GM08714 (cell line): ENCODE results near the gene LGALSL.

ENCODE experiments used
- H3K4me3 ChIP-seq: fragments of 200-500 bp; sonication (Bioruptor generic); 2 replicates; pipeline ENCODE4 v1.5.1; 2014; ENCODE audit warnings: mild to moderate bottlenecking, low read length, inconsistent platforms
- ZNF274 ChIP-seq: IDR thresholded peaks from 2 replicates; pipeline ENCODE4 v1.6.1; 2012; ENCODE audit warnings: mild to moderate bottlenecking, low read depth, low read length

Gene LGALSL

DNA sequence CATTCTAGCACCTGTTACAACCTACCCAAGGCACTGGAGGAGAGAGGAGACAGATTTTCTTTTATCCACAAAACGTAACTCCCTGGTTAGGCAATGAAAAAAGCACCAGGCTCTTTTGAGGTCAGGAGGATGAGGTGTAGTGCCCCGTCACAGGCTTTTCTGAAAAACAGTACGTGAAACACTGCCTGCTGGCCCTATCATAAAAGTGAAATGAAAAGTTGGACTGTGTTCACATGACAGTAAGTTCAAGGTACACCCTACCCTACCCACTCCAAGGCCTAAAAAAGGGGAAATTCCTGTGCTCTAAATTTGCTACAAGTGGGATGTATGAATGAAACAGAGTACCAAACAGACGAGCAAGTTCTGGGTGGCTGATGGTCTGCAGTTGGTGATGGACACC lies 17.6 kb downstream of the LGALSL start:
- no peak overlapping the region for H3K4me3 ChIP-seq
- no peak for TF ChIP-seq ZNF274

DNA sequence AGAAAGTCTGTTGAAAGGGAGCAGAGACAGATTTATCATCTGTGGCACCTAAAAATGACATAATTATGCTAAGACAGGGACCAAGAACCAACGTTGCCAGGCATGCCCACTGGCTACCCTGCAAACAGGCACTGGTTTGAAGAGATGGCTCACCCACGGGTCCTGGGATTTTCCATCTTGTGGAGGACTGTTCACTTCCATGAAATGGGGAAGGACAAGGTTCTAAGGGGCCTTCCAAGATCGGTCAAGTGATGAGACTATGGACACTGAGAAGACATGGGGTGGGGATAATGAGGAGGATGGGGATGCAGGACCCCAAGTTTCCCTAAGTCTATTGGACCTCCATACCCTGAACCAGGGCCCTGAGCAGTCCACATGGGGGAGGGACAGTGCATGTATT lies 18.9 kb downstream of the LGALSL start:
- no peak overlapping the region for H3K4me3 ChIP-seq
- no peak for TF ChIP-seq ZNF274

DNA sequence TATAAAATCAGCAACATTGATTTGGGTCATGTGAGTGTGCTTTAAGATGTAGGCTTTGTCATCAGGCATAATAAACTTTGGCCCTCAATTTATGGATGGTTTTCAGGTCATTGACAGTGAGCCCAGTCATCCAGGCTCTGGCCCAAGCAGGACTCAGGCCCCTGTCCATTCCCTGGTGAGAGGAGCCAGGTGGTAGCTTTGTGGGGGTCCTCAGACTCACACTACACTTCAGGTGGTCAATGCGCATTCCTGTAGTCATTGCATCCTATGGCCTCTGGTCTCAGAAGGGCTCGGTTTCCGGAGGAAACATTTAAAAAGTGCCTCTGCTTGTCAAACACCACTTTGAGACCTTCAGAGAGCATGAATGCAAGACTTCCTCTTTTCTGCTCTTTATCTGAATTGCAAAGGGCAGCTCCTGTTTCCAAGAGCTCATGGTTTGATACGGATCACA lies 20.2 kb downstream of the LGALSL start:
- TF ChIP-seq ZNF274 = no peak
- H3K4me3 ChIP-seq = no peak overlapping the region

DNA sequence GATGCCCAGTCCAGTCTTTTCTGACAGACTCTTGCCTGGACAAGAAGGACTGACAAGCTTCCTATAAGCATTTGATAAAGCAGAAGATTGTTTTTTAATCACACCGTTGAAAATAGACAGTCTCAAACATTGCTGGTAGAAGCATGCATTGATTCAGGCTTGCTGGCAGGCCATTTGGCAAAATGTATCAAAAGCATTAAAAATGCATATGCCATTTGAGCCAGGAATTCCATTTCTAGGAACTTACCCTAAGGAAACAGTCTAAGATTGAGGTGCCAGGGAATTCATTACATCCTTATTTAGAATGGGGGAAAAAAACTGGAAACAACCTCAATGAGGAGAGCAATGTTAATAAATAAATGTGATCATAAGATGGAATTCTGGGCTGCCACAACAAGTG lies 20.7 kb downstream of the LGALSL start:
- TF ChIP-seq ZNF274 = no peak
- no peak overlapping the region for H3K4me3 ChIP-seq

DNA sequence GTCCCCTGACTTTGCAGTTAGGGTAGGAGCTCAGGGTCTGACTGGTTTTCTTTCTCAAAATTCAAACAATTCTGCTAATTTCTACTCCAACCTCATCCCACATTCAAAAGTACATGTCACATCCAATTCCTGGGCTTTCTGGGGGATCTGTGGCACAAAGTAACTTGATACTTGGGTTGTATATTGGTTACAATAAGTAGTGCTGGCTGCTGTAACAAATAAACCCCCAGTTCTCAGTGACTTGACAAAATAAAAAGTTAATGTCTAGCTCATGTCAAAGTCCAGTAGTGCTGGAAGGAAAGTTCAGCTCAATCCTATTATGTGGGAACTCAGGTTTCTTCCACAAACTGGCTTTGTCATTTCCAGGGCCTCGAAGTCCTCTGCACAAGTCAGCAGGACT lies 23.1 kb downstream of the LGALSL start:
- TF ChIP-seq ZNF274 = no peak
- no peak overlapping the region for H3K4me3 ChIP-seq

DNA sequence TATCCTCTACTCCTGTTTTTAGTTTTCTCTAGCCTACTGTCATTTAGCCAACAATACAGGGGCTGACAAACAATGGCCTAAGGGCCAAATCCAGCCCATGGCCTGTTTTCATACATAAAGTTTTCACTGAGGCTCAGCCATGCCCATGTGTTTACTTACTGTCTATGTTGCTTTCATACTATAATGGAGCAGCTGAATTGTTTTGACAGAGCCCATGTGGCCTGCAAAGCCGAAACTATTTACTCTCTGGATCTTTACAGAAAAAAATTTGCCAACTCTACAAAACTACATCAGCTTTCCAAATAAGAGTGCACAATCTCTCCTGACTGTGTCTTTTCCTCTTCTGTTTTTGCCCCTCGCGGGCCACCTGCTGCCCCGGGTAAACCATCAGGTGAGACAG lies 24.0 kb downstream of the LGALSL start:
- TF ChIP-seq ZNF274 = no peak

DNA sequence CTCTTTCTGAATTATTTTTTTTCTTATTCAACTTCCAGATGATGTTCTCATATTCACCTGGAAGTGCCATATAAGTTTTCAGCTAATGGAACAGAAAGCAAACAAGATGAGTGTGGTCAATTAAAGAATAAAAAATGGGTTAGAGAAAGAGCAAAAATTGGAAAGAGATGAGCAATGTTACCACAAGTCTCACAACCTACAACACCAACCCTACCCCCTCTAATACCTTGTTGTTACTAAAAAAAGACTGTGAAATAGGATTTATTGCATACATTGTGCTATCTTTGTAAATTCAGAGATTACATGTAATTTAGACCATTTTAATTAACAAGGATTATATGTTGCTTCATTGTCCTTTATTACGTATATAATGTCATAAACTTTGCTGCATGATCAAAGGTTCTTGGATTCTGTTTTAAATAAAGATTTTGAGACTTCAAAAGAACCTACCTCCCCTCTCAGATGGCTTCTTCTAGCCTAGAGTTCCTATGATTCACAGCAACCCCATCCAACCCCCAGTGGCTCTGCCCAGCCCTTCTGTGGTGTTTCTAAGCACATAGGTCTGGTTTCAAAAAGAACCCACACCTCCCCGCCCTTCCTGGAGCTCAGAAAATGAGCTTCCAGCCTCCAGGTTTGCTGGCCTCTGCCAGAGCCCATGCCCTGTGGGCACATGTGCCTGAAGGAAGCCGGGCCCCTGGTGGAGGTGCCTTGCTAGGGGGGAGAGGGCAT lies 24.7 kb downstream of the LGALSL start:
- TF ChIP-seq ZNF274 = no peak
- no peak overlapping the region for H3K4me3 ChIP-seq

More for the DNA sequence above, 24.0 kb downstream of the LGALSL start:
- no peak overlapping the region for H3K4me3 ChIP-seq

DNA sequence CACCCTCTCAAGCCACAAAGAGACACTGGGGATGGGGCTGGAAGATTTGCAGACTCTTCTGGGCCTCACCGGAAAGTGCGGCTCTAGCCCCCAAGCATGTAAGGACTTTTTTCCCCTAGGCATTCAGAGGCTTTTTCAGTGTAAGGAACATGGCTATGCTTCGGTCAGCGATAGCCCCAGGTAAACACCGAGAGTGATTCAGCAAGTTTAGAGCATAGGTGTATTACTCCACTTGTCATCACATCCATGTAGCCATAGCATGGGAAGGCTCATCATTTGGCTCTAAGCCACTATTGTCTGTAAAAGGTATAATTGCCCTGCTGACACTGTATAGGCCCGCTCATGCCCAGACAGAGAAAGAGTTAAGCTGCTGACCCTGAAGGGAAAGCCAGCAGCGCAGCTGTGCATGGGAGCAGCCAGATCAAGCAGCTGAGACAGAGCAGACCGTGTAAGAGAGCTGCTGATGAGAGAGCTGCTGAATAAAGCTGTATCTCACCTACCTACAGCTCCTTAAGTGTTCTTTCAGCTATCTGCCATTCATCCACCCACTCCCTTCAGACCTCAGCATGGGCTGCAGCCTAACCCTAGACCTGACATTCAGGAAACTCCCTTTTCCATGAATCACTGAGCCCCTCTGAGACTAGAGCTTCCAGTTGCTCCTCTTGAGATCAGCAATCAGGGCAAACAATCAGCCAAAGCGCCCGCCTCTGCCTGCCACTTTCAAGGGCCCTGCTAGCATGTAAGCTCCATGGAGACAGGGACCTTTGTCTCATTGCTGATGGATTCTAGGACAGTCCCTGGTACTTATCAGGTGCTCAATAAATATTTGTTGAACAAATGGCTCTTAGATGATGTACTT lies 25.5 kb downstream of the LGALSL start:
- no peak overlapping the region for H3K4me3 ChIP-seq
- TF ChIP-seq ZNF274 = no peak

DNA sequence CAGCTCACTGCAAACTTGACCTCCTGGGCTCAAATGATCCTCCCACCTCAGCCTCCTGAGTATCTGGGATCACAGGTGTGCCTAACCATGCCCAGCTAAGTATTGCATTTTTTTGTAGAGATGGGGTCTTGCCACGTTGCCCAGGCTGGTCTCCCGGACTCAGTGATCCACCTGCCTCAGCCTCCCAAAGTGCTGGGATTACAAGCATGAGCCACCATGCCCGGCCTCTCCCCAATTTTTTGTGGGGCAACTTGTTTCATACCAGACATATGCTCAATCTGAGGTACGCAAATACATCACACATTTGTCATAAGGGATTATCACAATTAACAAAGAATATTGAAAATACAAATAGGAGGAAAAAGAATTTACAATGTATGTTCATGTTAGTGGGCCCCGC lies 27.7 kb downstream of the LGALSL start:
- no peak for TF ChIP-seq ZNF274
- no peak overlapping the region for H3K4me3 ChIP-seq

DNA sequence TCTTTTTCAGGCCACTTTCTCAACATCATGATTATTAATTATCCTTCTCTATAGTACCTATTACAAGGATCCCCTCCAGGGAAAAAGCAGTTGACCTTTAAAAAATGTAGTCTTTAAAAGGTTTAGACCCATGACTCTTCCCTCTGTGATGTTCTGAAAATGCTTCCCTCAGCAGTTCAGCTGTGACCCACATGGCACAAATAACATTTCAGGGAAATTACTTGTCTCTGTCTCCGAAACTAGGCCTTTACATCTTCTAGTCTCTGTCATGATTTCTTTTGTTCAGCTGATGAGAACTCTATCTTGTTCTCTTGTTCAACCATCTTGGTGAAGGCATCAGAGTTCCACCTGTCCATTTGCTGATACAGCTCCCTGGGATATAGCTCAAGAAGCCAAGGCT lies 28.3 kb downstream of the LGALSL start:
- no peak overlapping the region for H3K4me3 ChIP-seq
- TF ChIP-seq ZNF274 = no peak

DNA sequence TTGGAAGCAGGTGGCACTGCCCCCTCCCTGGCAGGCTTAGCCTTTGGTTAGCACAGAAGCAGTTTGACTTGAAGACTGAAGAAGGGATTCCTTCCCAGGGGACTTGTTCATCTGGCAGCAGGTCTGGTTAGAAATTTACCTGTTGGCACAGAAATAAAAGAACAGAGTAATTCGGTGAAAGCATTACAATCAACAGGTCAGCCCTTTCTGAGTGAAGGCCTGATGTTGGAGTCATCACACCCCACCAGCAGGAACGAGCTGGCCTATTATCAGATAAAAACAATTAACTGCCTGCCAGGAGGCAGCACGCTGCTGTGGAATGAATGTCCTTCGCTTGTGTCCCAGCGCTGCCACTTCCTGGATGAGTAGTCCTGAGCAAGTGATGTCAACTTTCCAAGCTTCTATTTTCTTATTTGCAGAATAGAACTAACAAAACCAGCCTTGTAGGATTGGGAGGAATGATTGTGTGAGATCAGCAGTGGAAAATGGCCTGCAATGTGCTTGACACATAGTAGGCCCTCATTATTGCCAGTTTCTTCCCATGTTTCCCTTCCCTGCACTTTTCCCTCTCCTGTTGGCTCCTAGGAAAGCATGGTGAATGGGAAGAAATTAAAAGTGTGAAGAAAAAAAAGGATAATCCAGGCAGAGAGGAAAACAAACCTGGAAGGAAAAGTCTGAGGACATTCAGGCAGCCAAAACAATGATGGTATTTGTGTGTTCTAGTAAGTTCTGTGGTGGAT lies 29.0 kb downstream of the LGALSL start:
- TF ChIP-seq ZNF274 = no peak
- no peak overlapping the region for H3K4me3 ChIP-seq

DNA sequence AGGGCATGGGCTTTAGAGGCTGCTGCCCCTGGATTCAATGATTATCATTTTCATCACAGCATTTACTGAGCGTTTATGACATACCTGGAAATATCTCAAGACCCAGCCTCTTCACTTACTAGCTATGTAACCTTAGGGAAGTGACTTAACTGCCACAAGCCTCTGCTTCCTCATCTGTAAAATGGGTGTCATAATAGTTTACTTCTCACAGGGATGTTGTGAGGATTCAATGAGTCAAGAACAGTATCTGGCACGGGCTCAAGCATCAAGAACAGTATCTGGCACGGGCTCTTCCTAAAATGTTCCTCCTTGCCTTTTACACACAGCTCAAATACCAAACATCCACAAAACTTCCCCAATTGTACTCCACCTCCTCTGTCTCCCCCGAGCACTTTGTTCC lies 31.4 kb downstream of the LGALSL start:
- no peak for TF ChIP-seq ZNF274
- no peak overlapping the region for H3K4me3 ChIP-seq

DNA sequence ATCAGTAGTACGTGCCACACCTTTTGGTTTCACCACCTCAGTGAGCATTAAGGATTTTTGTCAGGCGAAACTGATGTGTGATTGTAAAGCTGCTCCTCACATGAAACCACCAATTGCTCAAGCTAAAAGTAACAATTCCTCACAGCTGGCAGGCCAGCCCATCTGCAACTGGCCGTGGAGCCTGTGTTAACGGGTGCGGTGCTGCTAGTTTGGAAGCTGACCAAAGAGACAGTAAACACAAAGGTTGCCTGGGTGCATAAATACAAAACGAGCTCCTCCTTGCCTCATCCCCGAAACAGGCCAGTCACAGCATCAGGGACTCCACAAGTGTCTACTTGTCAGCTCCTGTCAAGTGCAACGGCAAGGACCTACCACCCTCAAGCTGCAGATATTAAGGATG lies 32.0 kb downstream of the LGALSL start:
- H3K4me3 ChIP-seq = no peak overlapping the region
- no peak for TF ChIP-seq ZNF274

DNA sequence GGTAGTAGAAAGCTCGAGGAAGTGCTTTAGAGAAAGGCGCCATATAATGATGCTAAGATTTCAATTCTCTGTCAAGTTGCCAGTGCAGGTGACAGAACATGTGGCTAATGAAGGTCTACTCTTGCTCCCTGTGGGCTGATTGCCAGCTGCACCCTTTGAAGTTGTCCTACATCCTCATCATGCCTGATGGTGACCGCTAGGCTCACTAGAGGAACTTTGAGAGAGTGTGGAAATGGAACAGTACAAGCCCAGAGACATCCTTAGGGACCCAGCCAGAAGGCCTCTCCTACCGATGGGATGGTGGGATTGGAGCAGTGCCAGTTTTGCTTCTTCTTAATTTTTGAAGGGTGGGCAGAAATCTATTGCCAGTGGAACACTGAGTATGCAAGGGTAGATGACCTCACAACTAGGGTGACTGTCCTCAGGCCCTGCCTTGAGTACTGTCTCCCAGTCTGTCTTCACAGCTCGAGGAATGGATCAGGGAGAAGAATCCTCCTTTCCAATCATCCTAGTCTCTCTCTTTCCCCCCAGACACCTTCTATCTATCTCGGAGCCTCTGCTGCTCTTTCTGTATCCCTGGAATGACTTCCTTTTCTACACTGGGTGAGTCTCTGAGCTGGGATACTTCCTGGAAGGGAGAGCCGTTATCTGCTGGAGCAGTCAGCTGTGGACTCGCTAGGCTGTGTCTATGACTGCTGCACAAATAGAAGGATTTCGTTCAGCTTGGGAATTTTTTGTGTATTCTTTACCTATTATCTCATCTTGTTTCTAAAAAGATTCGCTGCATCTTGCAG lies 33.5 kb downstream of the LGALSL start:
- TF ChIP-seq ZNF274 = no peak
- H3K4me3 ChIP-seq = no peak overlapping the region
